Retinal pigment epithelial cell (primary cell): ENCODE measurements around the gene UBE2H.
A peak's percentile ranks its signal among the peaks of the same experiment; 100 is the strongest.

Experiments used
- DNase-seq: peaks from one replicate; pipeline ENCODE4 v3.0.0-alpha.2; 2010; ENCODE audit warnings: low read depth
- H3K4me3 ChIP-seq: 2 replicates; pipeline ENCODE4 v1.5.1; 2011; ENCODE audit warnings: mild to moderate bottlenecking, low read length, control low read depth, moderate library complexity
- TF ChIP-seq, protein P1 (sequence below): conservative IDR thresholded peaks from 2 replicates; pipeline ENCODE4 v1.5.1; 2011; ENCODE audit warnings: low read depth, low read length, control low read depth, inconsistent platforms

The UBE2H gene

GRCh38 chr7:129952653-129953560 lies at the start of gene UBE2H:
Gene UBE2H (minus strand): TSS chr7:129952960. CDS start chr7:129952555, 405 bp downstream.
- peak within 1 kb of the TSS; percentile 96 for H3K4me3 ChIP-seq
- peak; percentile 63 for DNase-seq
- TF ChIP-seq, protein P1, sequence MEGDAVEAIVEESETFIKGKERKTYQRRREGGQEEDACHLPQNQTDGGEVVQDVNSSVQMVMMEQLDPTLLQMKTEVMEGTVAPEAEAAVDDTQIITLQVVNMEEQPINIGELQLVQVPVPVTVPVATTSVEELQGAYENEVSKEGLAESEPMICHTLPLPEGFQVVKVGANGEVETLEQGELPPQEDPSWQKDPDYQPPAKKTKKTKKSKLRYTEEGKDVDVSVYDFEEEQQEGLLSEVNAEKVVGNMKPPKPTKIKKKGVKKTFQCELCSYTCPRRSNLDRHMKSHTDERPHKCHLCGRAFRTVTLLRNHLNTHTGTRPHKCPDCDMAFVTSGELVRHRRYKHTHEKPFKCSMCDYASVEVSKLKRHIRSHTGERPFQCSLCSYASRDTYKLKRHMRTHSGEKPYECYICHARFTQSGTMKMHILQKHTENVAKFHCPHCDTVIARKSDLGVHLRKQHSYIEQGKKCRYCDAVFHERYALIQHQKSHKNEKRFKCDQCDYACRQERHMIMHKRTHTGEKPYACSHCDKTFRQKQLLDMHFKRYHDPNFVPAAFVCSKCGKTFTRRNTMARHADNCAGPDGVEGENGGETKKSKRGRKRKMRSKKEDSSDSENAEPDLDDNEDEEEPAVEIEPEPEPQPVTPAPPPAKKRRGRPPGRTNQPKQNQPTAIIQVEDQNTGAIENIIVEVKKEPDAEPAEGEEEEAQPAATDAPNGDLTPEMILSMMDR = no peak

GRCh38 chr7:129998446-129998845 lies 45.7 kb upstream of the UBE2H start:
- no peak for DNase-seq

DNA sequence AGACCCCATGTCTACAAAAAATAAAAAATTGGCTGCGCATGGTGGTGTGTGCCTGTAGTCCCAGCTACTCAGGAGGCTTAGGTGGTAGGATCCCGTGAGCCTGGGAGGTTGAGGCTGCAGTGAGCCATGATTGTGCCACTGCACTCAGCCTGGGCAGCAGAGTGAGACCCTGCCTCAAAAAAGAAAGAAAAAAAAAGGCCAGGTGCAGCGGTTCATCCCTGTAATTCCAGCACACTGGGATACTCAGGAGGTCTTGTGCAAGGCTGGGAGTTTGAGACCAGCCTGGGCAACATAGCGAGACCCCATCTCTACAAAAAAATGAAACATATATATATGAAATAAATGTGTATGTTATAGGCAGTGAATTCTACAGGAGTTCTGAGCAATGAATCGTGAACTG lies 44.5 kb upstream of the UBE2H start:
- no peak for DNase-seq
- TF ChIP-seq, protein P1 = no peak

More at GRCh38 chr7:129998446-129998845, 45.7 kb upstream of the UBE2H start:
- TF ChIP-seq, protein P1 = no peak
- no peak overlapping the region for H3K4me3 ChIP-seq

GRCh38 chr7:129993275-129993674 lies 40.5 kb upstream of the UBE2H start:
- TF ChIP-seq, protein P1 = no peak
- DNase-seq = no peak
- no peak overlapping the region for H3K4me3 ChIP-seq

More for the DNA sequence above, 44.5 kb upstream of the UBE2H start:
- H3K4me3 ChIP-seq = no peak overlapping the region

- TF ChIP-seq, protein P1 = peak; percentile 4
- no peak overlapping the region for H3K4me3 ChIP-seq
- no peak for DNase-seq
These were observed 37.8 kb upstream of the UBE2H start for GRCh38 chr7:129990403-129991192.

DNA sequence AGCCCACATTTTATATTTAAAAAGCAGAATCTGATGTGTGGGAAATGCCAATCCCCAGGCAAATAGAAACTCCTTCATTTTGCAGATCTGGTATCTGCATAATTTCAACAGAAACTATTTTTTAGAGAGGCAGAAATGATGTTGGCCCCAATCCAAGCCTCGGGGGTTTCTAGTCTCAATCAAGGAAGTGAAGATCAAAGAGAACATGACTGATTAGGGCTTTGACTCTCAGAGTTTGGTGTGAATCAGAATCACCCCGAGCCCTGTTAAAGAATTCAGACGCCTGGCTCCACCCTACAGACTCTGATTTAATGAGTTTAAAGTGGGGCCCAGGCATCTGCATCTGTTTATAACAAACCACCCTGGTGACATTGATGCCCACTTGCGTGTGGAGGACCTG lies 36.7 kb upstream of the UBE2H start:
- DNase-seq = no peak
- H3K4me3 ChIP-seq = no peak overlapping the region
- TF ChIP-seq, protein P1 = no peak
